HEK293T (cell line): ENCODE measurements around the gene TOB2.

Experiments
- HDGF ChIP-seq: fragments of 450-650 bp; IDR thresholded peaks from 2 replicates; pipeline ENCODE4 v1.6.1; 2017; ENCODE audit warnings: antibody characterized with exemption, borderline replicate concordance
- L3MBTL2 ChIP-seq: fragments of 450-650 bp; conservative IDR thresholded peaks from 2 replicates; pipeline ENCODE4 v1.6.1; 2016; ENCODE audit warnings: mild to moderate bottlenecking

DNA sequence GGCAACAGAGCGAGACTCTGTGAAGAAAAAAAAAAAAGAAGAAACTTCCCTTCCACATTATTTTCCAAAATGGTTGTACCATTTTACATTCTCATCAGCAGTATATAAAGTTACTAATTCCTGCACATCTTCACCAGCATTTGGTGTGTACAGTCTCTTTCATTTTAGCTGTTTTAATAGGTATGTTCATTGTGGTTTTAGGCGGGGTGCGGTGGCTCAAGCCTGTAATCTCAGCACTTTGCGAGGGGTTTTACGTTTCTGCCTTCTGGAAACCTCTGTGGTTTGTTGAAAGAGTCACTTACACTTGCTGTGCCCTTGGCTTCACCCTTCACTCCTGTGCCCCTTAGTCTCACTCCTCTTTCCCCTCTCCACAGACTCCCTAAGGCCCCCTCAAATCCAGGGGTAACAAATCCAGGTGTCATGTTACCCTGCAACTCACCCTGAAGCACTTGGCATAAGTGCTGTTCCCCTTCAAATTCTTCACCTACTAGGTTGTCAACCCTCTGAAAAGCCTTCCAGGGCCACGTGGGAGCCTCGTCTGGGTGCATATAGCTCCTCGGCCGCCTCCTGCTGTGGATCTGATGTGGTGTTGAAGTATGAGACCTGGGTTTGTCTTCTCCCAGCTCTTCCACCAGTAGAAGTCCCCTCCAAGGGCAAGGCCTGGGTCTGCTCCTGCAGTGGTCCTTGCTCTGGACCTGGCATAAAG is 20.8 kb downstream of the TOB2 start:
- TF ChIP-seq HDGF, result no peak
- 0 out of 2 replicates have a peak, but pooled peaks have one; percentile 14 for TF ChIP-seq L3MBTL2
